SH-SY5Y (cell line): ENCODE measurements around the gene SLC1A1.

ENCODE experiments used
- GATA2 ChIP-seq: IDR thresholded peaks from 2 replicates; pipeline ENCODE4 v1.6.1; 2011; ENCODE audit warnings: mild to moderate bottlenecking, low read depth, low read length
- GATA3 ChIP-seq: IDR thresholded peaks from 2 replicates; pipeline ENCODE4 v1.6.1; 2011; ENCODE audit warnings: low read depth, mild to moderate bottlenecking, low read length, moderate library complexity

GRCh38 chr9:4510546-4511322 is 20.5 kb downstream of the SLC1A1 start:
- TF ChIP-seq GATA2, result no peak
- no peak for TF ChIP-seq GATA3
